K562 (cell line): Measurements from ENCODE around the gene DMWD. TPM values are rescaled to one million over a fixed set of nuclear protein-coding genes. Genes with fewer than 3 reads are reported as not detected.

Experiments
- ARID4B ChIP-seq: sonication (generic); formaldehyde crosslinking; IDR thresholded peaks from 2 replicates; pipeline ENCODE4 v1.8.0; 2022; ENCODE audit warnings: mild to moderate bottlenecking, missing genetic modification reagents
- CC2D1A ChIP-seq: fragments of 450-650 bp; IDR thresholded peaks from 2 replicates; pipeline ENCODE4 v1.6.1; 2017; ENCODE audit warnings: mild to moderate bottlenecking
- CREM ChIP-seq: IDR thresholded peaks from 2 replicates; pipeline ENCODE4 v1.6.1; 2014; ENCODE audit warnings: antibody characterized with exemption, low read depth
- E2F4 ChIP-seq: sonication (generic); formaldehyde crosslinking; IDR thresholded peaks from 2 replicates; pipeline ENCODE4 v1.8.0; 2022; ENCODE audit warnings: mild to moderate bottlenecking, low read depth, missing genetic modification reagents
- ESRRA ChIP-seq: fragments of 450-650 bp; IDR thresholded peaks from 2 replicates; pipeline ENCODE4 v1.6.1; 2014; ENCODE audit warnings: low read depth, mild to moderate bottlenecking, moderate library complexity, borderline replicate concordance
- EZH2 ChIP-seq: IDR thresholded peaks from 2 replicates; pipeline ENCODE4 v1.6.1; 2012; ENCODE audit warnings: low read depth, mild to moderate bottlenecking, inconsistent platforms, low read length, borderline replicate concordance
- HMG20A ChIP-seq: fragments of 450-650 bp; formaldehyde crosslinking; conservative IDR thresholded peaks from 2 replicates; pipeline ENCODE4 v1.4.0; 2020; ENCODE audit warnings: mild to moderate bottlenecking, mixed read lengths
- KLF13 ChIP-seq: fragments of 450-650 bp; IDR thresholded peaks from 2 replicates; pipeline ENCODE4 v1.6.1; 2016; ENCODE audit warnings: missing genetic modification characterization, low read depth, mild to moderate bottlenecking, missing compliant biosample characterization, moderate library complexity, borderline replicate concordance
- PCBP1 ChIP-seq: fragments of 200-400 bp; formaldehyde crosslinking; IDR thresholded peaks from 2 replicates; pipeline ENCODE4 v1.6.1; 2018; ENCODE audit warnings: mild to moderate bottlenecking, low read depth, low read length; ENCODE audit not compliant: poor library complexity, severe bottlenecking
- POLR2G ChIP-seq: fragments of 200-400 bp; formaldehyde crosslinking; IDR thresholded peaks from 2 replicates; pipeline ENCODE4 v1.6.1; 2017; ENCODE audit warnings: low read depth, mild to moderate bottlenecking, antibody characterized with exemption, low read length, moderate library complexity
- RBBP5 ChIP-seq: fragments of 200-600 bp; sonication (generic); IDR thresholded peaks from 2 replicates; pipeline ENCODE4 v1.6.1; 2012; ENCODE audit warnings: borderline replicate concordance, mild to moderate bottlenecking, low read length, control low read depth, inconsistent platforms; ENCODE audit not compliant: insufficient read depth, poor library complexity, severe bottlenecking
- SLC30A9 ChIP-seq: fragments of 250-450 bp; sonication (Bioruptor Pico); IDR thresholded peaks from 2 replicates; pipeline ENCODE4 v1.8.0; 2022; ENCODE audit warnings: mild to moderate bottlenecking, moderate library complexity
- SMAD1 ChIP-seq: fragments of 150-350 bp; IDR thresholded peaks from 2 replicates; pipeline ENCODE4 v1.6.1; 2014; ENCODE audit warnings: low read length, low read depth; ENCODE audit not compliant: partially characterized antibody
- SMARCE1 ChIP-seq: fragments of 450-650 bp; IDR thresholded peaks from 2 replicates; pipeline ENCODE4 v1.7.1; 2016; ENCODE audit warnings: mild to moderate bottlenecking
- SPI1 ChIP-seq: IDR thresholded peaks from 2 replicates; pipeline ENCODE4 v1.6.1; 2011; ENCODE audit warnings: low read depth, low read length, control low read depth, borderline replicate concordance
- THAP7 ChIP-seq: fragments of 250-450 bp; sonication (Bioruptor Pico); IDR thresholded peaks from 2 replicates; pipeline ENCODE4 v1.5.0; 2021
- THRAP3 ChIP-seq: fragments of 450-650 bp; IDR thresholded peaks from 2 replicates; pipeline ENCODE4 v1.6.1; 2016; ENCODE audit warnings: mild to moderate bottlenecking, inconsistent platforms, borderline replicate concordance
- ZBTB26 ChIP-seq: fragments of 450-650 bp; formaldehyde crosslinking; IDR thresholded peaks from 2 replicates; pipeline ENCODE4 v1.4.0; 2022; ENCODE audit warnings: missing genetic modification characterization
- ZNF197 ChIP-seq: fragments of 200-800 bp; sonication (Bioruptor generic); IDR thresholded peaks from 2 replicates; pipeline ENCODE4 v1.6.1; 2016; ENCODE audit warnings: low read depth, missing genetic modification characterization, missing compliant biosample characterization
- ZNF224 ChIP-seq: sonication (generic); formaldehyde crosslinking; IDR thresholded peaks from 2 replicates; pipeline ENCODE4 v1.8.0; 2022; ENCODE audit warnings: mild to moderate bottlenecking, missing genetic modification reagents
- polyA plus RNA-seq, 8 experiments: library from polyadenylated mRNA; depleted of rRNA in 4 of 8; stranded (reverse) in 5 of 8; unstranded in 3 of 8; fragments of >200 nt; fragmentation: Nextera tagmentation in 2 of 8; fragmentation: Illumina TruSeq in 1 of 8; extraction: Ambion mirVana in 2 of 8; extraction: Trizol in 1 of 8; gene quantifications; 2 replicates each; pipeline versions ENCODE4 v1.2.1 to v1.2.3, GENCODE V29; 2011 to 2014; ENCODE audit warnings: inconsistent platforms in 1 of 8, missing spikeins in 1 of 8
- total RNA-seq, 7 experiments: library from RNA; depleted of rRNA in 6 of 7; stranded (reverse); fragments of >200 nt in 6 of 7; fragmentation: Illumina TruSeq in 2 of 7; extraction: Trizol in 2 of 7; gene quantifications; 2 replicates each; pipeline versions ENCODE4 v1.2.1 to v1.2.3, GENCODE V29; 2011 to 2021; ENCODE audit warnings: low replicate concordance in 1 of 7

Gene DMWD
- total and polyA plus RNA-seq, 9 of the 15 experiments (the other 6 are each of a cell fraction or from before 2014, with no cell fraction given): 4.7 to 54.6 (median 19.0) TPM

- TF ChIP-seq RBBP5: no peak
- TF ChIP-seq PCBP1: no peak
- TF ChIP-seq ZNF224 (CRISPR knock-in tag): no peak
- peak; percentile 92 for TF ChIP-seq E2F4 (CRISPR knock-in tag)
- no peak for TF ChIP-seq ARID4B
- 0 out of 2 replicates have a peak, but pooled peaks have one; percentile 13 for TF ChIP-seq ZBTB26 (CRISPR knock-in tag)
- no peak for TF ChIP-seq ZNF197 (CRISPR knock-in tag)
- no peak for TF ChIP-seq KLF13 (tag)
- TF ChIP-seq ESRRA: no peak
- TF ChIP-seq EZH2: no peak
- peak; percentile 69 for TF ChIP-seq POLR2G
- no peak for TF ChIP-seq THRAP3
- no peak for TF ChIP-seq SPI1
- peak; percentile 64 for TF ChIP-seq CC2D1A
- TF ChIP-seq THAP7 (CRISPR knock-in tag): no peak
- TF ChIP-seq SMAD1: no peak
- TF ChIP-seq CREM: peak; percentile 38
- TF ChIP-seq SMARCE1: 0 out of 2 replicates have a peak, but pooled peaks have one; percentile 48
- TF ChIP-seq SLC30A9 (CRISPR knock-in tag): no peak
- no peak for TF ChIP-seq HMG20A (CRISPR knock-in tag)
These were observed 13.2 kb downstream of the DMWD start (continued) for GRCh38 chr19:45779231-45780145.
